SK-N-SH treated with all-trans-retinoic acid at 6 μM for 48 hours (cell line): Measurements from ENCODE around the gene FBXO31.

ENCODE experiments used
- ATAC-seq: fragments of 200-7000 bp; cut with Tn5 transposase; 3 replicates; pipeline ENCODE4 v1.9.1; 2020; ENCODE audit warnings: mild to moderate bottlenecking, moderate library complexity
- BACH2 ChIP-seq: fragments of 250-450 bp; sonication (Bioruptor Pico); IDR thresholded peaks from 2 replicates; pipeline ENCODE4 v1.9.0; 2021; ENCODE audit warnings: mild to moderate bottlenecking, borderline replicate concordance
- CREB5 ChIP-seq: fragments of 250-450 bp; sonication (Bioruptor Pico); IDR thresholded peaks from 2 replicates; pipeline ENCODE4 v1.5.1; 2020; ENCODE audit warnings: low read depth, mild to moderate bottlenecking, moderate library complexity
- CSDC2 ChIP-seq: fragments of 250-450 bp; sonication (Bioruptor Pico); IDR thresholded peaks from 2 replicates; pipeline ENCODE4 v1.5.0; 2020; ENCODE audit warnings: mild to moderate bottlenecking, moderate library complexity
- ESRRG ChIP-seq: fragments of 250-450 bp; sonication (Bioruptor Pico); IDR thresholded peaks from 2 replicates; pipeline ENCODE4 v1.6.1; 2021; ENCODE audit warnings: mild to moderate bottlenecking
- GLIS3 ChIP-seq: fragments of 250-450 bp; sonication (Bioruptor Pico); IDR thresholded peaks from 2 replicates; pipeline ENCODE4 v1.5.0; 2020; ENCODE audit warnings: mild to moderate bottlenecking, moderate library complexity
- ISL1 ChIP-seq: fragments of 250-450 bp; sonication (Bioruptor Pico); IDR thresholded peaks from 2 replicates; pipeline ENCODE4 v2.1.2; 2022; ENCODE audit warnings: mild to moderate bottlenecking, moderate library complexity
- OSR1 ChIP-seq: fragments of 250-450 bp; sonication (Bioruptor Pico); IDR thresholded peaks from 2 replicates; pipeline ENCODE4 v1.8.0; 2022; ENCODE audit warnings: moderate library complexity, mild to moderate bottlenecking, inconsistent platforms
- PATZ1 ChIP-seq: fragments of 250-450 bp; sonication (Bioruptor Pico); IDR thresholded peaks from 2 replicates; pipeline ENCODE4 v1.8.0; 2020; ENCODE audit warnings: mild to moderate bottlenecking, moderate library complexity, borderline replicate concordance
- POU6F1 ChIP-seq: fragments of 250-450 bp; sonication (Bioruptor Pico); IDR thresholded peaks from 2 replicates; pipeline ENCODE4 v1.8.0; 2021; ENCODE audit warnings: low read depth, mild to moderate bottlenecking, moderate library complexity, borderline replicate concordance
- PPARA ChIP-seq: fragments of 250-450 bp; sonication (Bioruptor Pico); IDR thresholded peaks from 2 replicates; pipeline ENCODE4 v1.5.0; 2020; ENCODE audit warnings: mild to moderate bottlenecking, borderline replicate concordance
- RARB ChIP-seq: fragments of 250-450 bp; sonication (Bioruptor Pico); IDR thresholded peaks from 2 replicates; pipeline ENCODE4 v1.8.0; 2021; ENCODE audit warnings: mild to moderate bottlenecking, moderate library complexity
- SNAI2 ChIP-seq: fragments of 250-450 bp; sonication (Bioruptor Pico); IDR thresholded peaks from 2 replicates; pipeline ENCODE4 v1.5.0; 2020; ENCODE audit warnings: mild to moderate bottlenecking, moderate library complexity
- TCF4 ChIP-seq: fragments of 250-450 bp; sonication (Bioruptor Pico); IDR thresholded peaks from 2 replicates; pipeline ENCODE4 v1.8.0; 2021; ENCODE audit warnings: mild to moderate bottlenecking, moderate library complexity, borderline replicate concordance
- TOX ChIP-seq: fragments of 250-450 bp; sonication (Bioruptor Pico); IDR thresholded peaks from 2 replicates; pipeline ENCODE4 v1.8.0; 2021; ENCODE audit warnings: mild to moderate bottlenecking, moderate library complexity, borderline replicate concordance
- TSHZ2 ChIP-seq: fragments of 250-450 bp; sonication (Bioruptor Pico); IDR thresholded peaks from 2 replicates; pipeline ENCODE4 v1.5.0; 2020; ENCODE audit warnings: mild to moderate bottlenecking, moderate library complexity
- ZC3H10 ChIP-seq: fragments of 250-450 bp; sonication (Bioruptor Pico); IDR thresholded peaks from 2 replicates; pipeline ENCODE4 v1.5.1; 2021; ENCODE audit warnings: mild to moderate bottlenecking, moderate library complexity
- ZFP3 ChIP-seq: fragments of 250-450 bp; sonication (Bioruptor Pico); IDR thresholded peaks from 2 replicates; pipeline ENCODE4 v1.5.0; 2020; ENCODE audit warnings: mild to moderate bottlenecking, moderate library complexity
- ZFP30 ChIP-seq: fragments of 450-650 bp; formaldehyde crosslinking; IDR thresholded peaks from 2 replicates; pipeline ENCODE4 v1.5.0; 2022; ENCODE audit warnings: mild to moderate bottlenecking, moderate library complexity
- ZNF565 ChIP-seq: fragments of 450-650 bp; formaldehyde crosslinking; conservative IDR thresholded peaks from 2 replicates; pipeline ENCODE4 v1.5.0; 2020; ENCODE audit warnings: low read depth, mild to moderate bottlenecking, moderate library complexity
- ZNF70 ChIP-seq: fragments of 450-650 bp; formaldehyde crosslinking; IDR thresholded peaks from 2 replicates; pipeline ENCODE4 v1.5.0; 2020; ENCODE audit warnings: mild to moderate bottlenecking, moderate library complexity
- ZNF8 ChIP-seq: fragments of 450-650 bp; formaldehyde crosslinking; IDR thresholded peaks from 2 replicates; pipeline ENCODE4 v1.5.0; 2020; ENCODE audit warnings: mild to moderate bottlenecking, moderate library complexity

FBXO31 gene

GRCh38 chr16:87321336-87322107 is 62.1 kb downstream of the FBXO31 start (continued):
- no peak for TF ChIP-seq ZNF8 (CRISPR knock-in tag)
- no peak for TF ChIP-seq ESRRG (CRISPR knock-in tag)
- TF ChIP-seq TCF4 (CRISPR knock-in tag): no peak
- TF ChIP-seq PPARA (CRISPR knock-in tag): no peak
- no peak for TF ChIP-seq ZFP30 (CRISPR knock-in tag)

GRCh38 chr16:87320510-87321227 is 62.9 kb downstream of the FBXO31 start:
- TF ChIP-seq ZNF565: no peak
- no peak for TF ChIP-seq GLIS3 (CRISPR knock-in tag)
- no peak for TF ChIP-seq POU6F1 (CRISPR knock-in tag)
- TF ChIP-seq ISL1 (CRISPR knock-in tag): no peak
- no peak for TF ChIP-seq TSHZ2
- TF ChIP-seq ZNF70 (CRISPR knock-in tag): no peak
- no peak for TF ChIP-seq SNAI2 (CRISPR knock-in tag)
- no peak for TF ChIP-seq PPARA (CRISPR knock-in tag)
- TF ChIP-seq TOX (CRISPR knock-in tag): no peak
- TF ChIP-seq CREB5 (CRISPR knock-in tag): no peak
- no peak for TF ChIP-seq RARB (CRISPR knock-in tag)
- no peak for TF ChIP-seq ZC3H10 (CRISPR knock-in tag)
- TF ChIP-seq ZFP3: no peak
- no peak for TF ChIP-seq CSDC2 (CRISPR knock-in tag)
- TF ChIP-seq TCF4 (CRISPR knock-in tag): no peak
- no peak for TF ChIP-seq PATZ1
- no peak for TF ChIP-seq ZNF8 (CRISPR knock-in tag)
- TF ChIP-seq BACH2: no peak
- ATAC-seq: no peak

- TF ChIP-seq ZNF8 (CRISPR knock-in tag) (no peak), CSDC2 (CRISPR knock-in tag) (no peak), GLIS3 (CRISPR knock-in tag) (no peak), OSR1 (CRISPR knock-in tag) (no peak), TCF4 (CRISPR knock-in tag) (no peak), BACH2 (no peak), ESRRG (CRISPR knock-in tag) (no peak), ZC3H10 (CRISPR knock-in tag) (no peak), ZNF565 (no peak)
- no peak for ATAC-seq
These were observed 63.5 kb downstream of the FBXO31 start for GRCh38 chr16:87319997-87320491.
